OCI-LY1 (cell line): ENCODE measurements around the gene SDR39U1.

ENCODE experiments used
- H2AFZ ChIP-seq: fragments of 200-600 bp; sonication (generic), shearing (Covaris generic); 2 replicates; pipeline ENCODE4 v1.6.0; 2014; ENCODE audit warnings: antibody characterized with exemption, mild to moderate bottlenecking, low read length
- H3F3A ChIP-seq: fragments of 200-600 bp; sonication (generic), shearing (Covaris generic); 2 replicates; pipeline ENCODE4 v1.6.0; 2014; ENCODE audit warnings: mild to moderate bottlenecking, antibody characterized with exemption, low read length, moderate library complexity; ENCODE audit not compliant: insufficient read depth
- H3K27ac ChIP-seq: fragments of 200-600 bp; sonication (generic); 2 replicates; pipeline ENCODE4 v1.5.1; 2014; ENCODE audit warnings: low read length, mixed run types, mild to moderate bottlenecking, low read depth; ENCODE audit not compliant: poor library complexity, severe bottlenecking
- H3K27me3 ChIP-seq: fragments of 200-600 bp; sonication (generic); 2 replicates; pipeline ENCODE4 v1.6.0; 2014; ENCODE audit warnings: antibody characterized with exemption, mild to moderate bottlenecking, low read length, moderate library complexity; ENCODE audit not compliant: insufficient read depth
- H3K36me3 ChIP-seq: fragments of 200-600 bp; sonication (generic); 2 replicates; pipeline ENCODE4 v1.6.1; 2014; ENCODE audit warnings: mild to moderate bottlenecking, antibody characterized with exemption, low read length, moderate library complexity, mixed read lengths; ENCODE audit not compliant: insufficient read depth
- H3K4me1 ChIP-seq: fragments of 200-600 bp; sonication (generic); 2 replicates; pipeline ENCODE4 v1.5.1; 2014; ENCODE audit warnings: mild to moderate bottlenecking, low read length, moderate library complexity; ENCODE audit not compliant: insufficient read depth, severe bottlenecking
- H3K4me2 ChIP-seq: fragments of 200-600 bp; sonication (generic), shearing (Covaris generic); 2 replicates; pipeline ENCODE4 v1.6.1; 2014; ENCODE audit warnings: low read length
- H3K4me3 ChIP-seq: fragments of 200-600 bp; sonication (generic); 2 replicates; pipeline ENCODE4 v1.5.1; 2014; ENCODE audit warnings: low read length, low read depth, mild to moderate bottlenecking, mixed read lengths; ENCODE audit not compliant: poor library complexity, severe bottlenecking
- H3K79me2 ChIP-seq: fragments of 200-600 bp; shearing (Covaris generic); 2 replicates; pipeline ENCODE4 v1.6.1; 2016; ENCODE audit warnings: mixed run types, low read length, mixed read lengths; ENCODE audit not compliant: insufficient read depth
- H3K9ac ChIP-seq: fragments of 200-600 bp; sonication (generic), shearing (Covaris generic); 2 replicates; pipeline ENCODE4 v1.6.1; 2014; ENCODE audit warnings: mild to moderate bottlenecking, low read length, mixed read lengths
- H3K9me2 ChIP-seq: fragments of 200-600 bp; sonication (generic), shearing (Covaris generic); 2 replicates; pipeline ENCODE4 v1.6.1; 2014; ENCODE audit warnings: low read depth, mild to moderate bottlenecking, low read length, mixed read lengths
- H3K9me3 ChIP-seq: fragments of 200-600 bp; shearing (Covaris generic); 2 replicates; pipeline ENCODE4 v1.6.1; 2014; ENCODE audit warnings: low read length, mixed read lengths
- H4K20me1 ChIP-seq: fragments of 200-600 bp; sonication (generic), shearing (Covaris generic); 2 replicates; pipeline ENCODE4 v1.6.0; 2016; ENCODE audit warnings: mild to moderate bottlenecking, low read length; ENCODE audit not compliant: insufficient read depth
- CTCF ChIP-seq: fragments of 200-600 bp; sonication (generic), shearing (Covaris generic); IDR thresholded peaks from 2 replicates; pipeline ENCODE4 v1.5.1; 2017; ENCODE audit warnings: mild to moderate bottlenecking, antibody characterized with exemption, low read length, moderate library complexity, mixed read lengths
- EZH2 ChIP-seq: fragments of 200-600 bp; sonication (generic), shearing (Covaris generic); IDR thresholded peaks from 2 replicates; pipeline ENCODE4 v1.8.0; 2017; ENCODE audit warnings: borderline replicate concordance, mixed run types, mild to moderate bottlenecking, antibody characterized with exemption, low read length, moderate library complexity, mixed read lengths

The SDR39U1 gene

DNA sequence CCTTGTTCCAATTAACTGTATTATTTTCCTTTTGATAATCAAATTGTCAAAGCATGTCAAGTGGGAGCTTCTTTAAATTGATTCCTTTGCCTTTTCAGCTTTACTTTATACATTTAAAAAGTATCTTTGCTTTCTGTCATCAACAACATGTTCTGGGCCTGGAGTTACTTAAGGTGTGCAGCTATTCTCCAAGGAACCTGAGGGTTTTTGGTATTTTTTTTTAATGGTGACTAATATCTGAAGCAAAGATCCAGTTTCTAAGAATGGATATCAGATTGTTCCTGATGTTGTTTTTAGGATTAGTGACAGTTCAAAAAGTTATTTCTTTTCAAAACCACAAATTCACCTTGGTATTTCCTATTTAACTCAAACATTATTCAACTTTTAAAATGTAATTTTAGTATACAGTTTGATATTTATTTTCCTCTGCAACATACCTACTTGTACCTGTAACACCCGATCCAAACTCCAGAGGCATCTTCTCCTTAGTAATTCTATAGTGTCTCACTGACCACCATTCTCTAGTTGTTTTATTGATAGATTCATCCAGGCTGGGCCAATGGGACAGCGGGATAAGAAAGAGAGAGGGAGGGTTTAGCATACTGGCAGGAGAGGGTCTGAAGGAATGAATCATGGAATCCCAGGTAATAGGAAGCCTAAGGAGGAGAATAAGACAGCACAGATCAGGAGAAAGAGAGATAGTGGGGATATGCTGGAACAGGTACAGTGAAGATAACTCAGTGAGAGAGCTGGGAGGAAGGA lies 16.2 kb downstream of the SDR39U1 start:
- Histone ChIP-seq H3K9me3 (no peaks in the 10 kb centered on the region), H3K27ac (no peak overlapping the region), H3K27me3 (no peaks in the 10 kb centered on the region), H3K4me3 (no peak overlapping the region), H3K9ac (no peak overlapping the region), H4K20me1 (no peaks in the 10 kb centered on the region), H3K79me2 (no peaks in the 10 kb centered on the region), H3K36me3 (no peaks in the 10 kb centered on the region), H2AFZ (no peak overlapping the region), H3F3A (no peaks in the 10 kb centered on the region), H3K9me2 (no peaks in the 10 kb centered on the region), H3K4me1 (peaks cover 51% of the 10 kb centered on the region), H3K4me2 (no peak overlapping the region)
- TF ChIP-seq CTCF (no peak), EZH2 (no peak)

- Histone ChIP-seq H3K4me3 (no peak overlapping the region), H3K4me1 (peaks cover 45% of the 10 kb centered on the region), H3K79me2 (no peaks in the 10 kb centered on the region), H4K20me1 (no peaks in the 10 kb centered on the region), H3F3A (no peaks in the 10 kb centered on the region), H3K27me3 (no peaks in the 10 kb centered on the region), H3K9me2 (no peaks in the 10 kb centered on the region), H3K9me3 (no peaks in the 10 kb centered on the region), H3K9ac (no peak overlapping the region), H3K4me2 (no peak overlapping the region), H3K27ac (no peak overlapping the region), H3K36me3 (no peaks in the 10 kb centered on the region), H2AFZ (no peak overlapping the region)
- TF ChIP-seq CTCF (no peak), EZH2 (no peak)
These were observed 16.9 kb downstream of the SDR39U1 start for GRCh38 chr14:24425704-24426103.

GRCh38 chr14:24422694-24423601 lies 19.6 kb downstream of the SDR39U1 start:
- H3K9ac ChIP-seq: peak overlapping the region; percentile 33; the same call in 1 of the 2 replicates
- no peaks in the 10 kb centered on the region for H3F3A ChIP-seq
- H4K20me1 ChIP-seq: no peaks in the 10 kb centered on the region
- H3K36me3 ChIP-seq: no peaks in the 10 kb centered on the region
- H2AFZ ChIP-seq: no peak overlapping the region
- no peak overlapping the region for H3K27ac ChIP-seq
- H3K4me1 ChIP-seq: peaks cover 33% of the 10 kb centered on the region
- no peaks in the 10 kb centered on the region for H3K9me2 ChIP-seq
- TF ChIP-seq EZH2 (no peak), CTCF (no peak)
- no peaks in the 10 kb centered on the region for H3K27me3 ChIP-seq
- peak overlapping the region; percentile 58 for H3K4me2 ChIP-seq
- H3K9me3 ChIP-seq: no peaks in the 10 kb centered on the region
- no peaks in the 10 kb centered on the region for H3K79me2 ChIP-seq
- peak overlapping the region; percentile 44 for H3K4me3 ChIP-seq
